Measurements from ENCODE around the gene DTNBP1.

- TF ChIP-seq CEBPB (IDR thresholded peaks at IDR 0.05) (no peak), REST (IDR thresholded peaks at IDR 0.05) (no peak), POLR2A (IDR thresholded peaks at IDR 0.05; ENCODE audit: low read length) (no peak), CTCF (IDR thresholded peaks at IDR 0.05) (no peak), TP53 (CRISPR knock-in tag; IDR thresholded peaks at IDR 0.05) (no peak), RARB (CRISPR knock-in tag; IDR thresholded peaks at IDR 0.05) (no peak), RNF2 (IDR thresholded peaks at IDR 0.05; ENCODE audit: borderline replicate concordance, low read depth) (no peak), EP300 (IDR thresholded peaks at IDR 0.05) (no peak), CHD2 (IDR thresholded peaks at IDR 0.05; ENCODE audit: low read length, partially characterized antibody) (no peak), FOSL2 (IDR thresholded peaks at IDR 0.05) (no peak), FOSL2 (CRISPR knock-in tag; IDR thresholded peaks at IDR 0.05) (no peak), RAD21 (conservative IDR thresholded peaks at IDR 0.05 in 1 of 2, IDR thresholded peaks at IDR 0.05 in 1 of 2) (no peak), E2F6 (IDR thresholded peaks at IDR 0.05; ENCODE audit: borderline replicate concordance, low read depth) (no peak)
Measured at GRCh38 chr6:15659181-15659580, 3.6 kb downstream of the DTNBP1 start.
